Thyroid gland (tissue), 4 donors: ENCODE data around the gene ARID3A.

Experiments
- CTCF ChIP-seq, 6 experiments: fragments of 200-600 bp in 3 of 6; fragments of 450-650 bp in 3 of 6; sonication (generic) in 3 of 6; IDR thresholded peaks; one replicate each; pipeline ENCODE4 v1.5.1; 2016 to 2019; ENCODE audit warnings: antibody characterized with exemption in 6 of 6, mild to moderate bottlenecking in 2 of 6, inconsistent platforms in 1 of 6, moderate library complexity in 1 of 6
- POLR2A ChIP-seq, 2 donors: fragments of 450-650 bp; IDR thresholded peaks; one replicate each; pipeline ENCODE4 v1.6.1; 2017; ENCODE audit warnings: antibody characterized with exemption in 2 of 2, mild to moderate bottlenecking in 2 of 2, moderate library complexity in 1 of 2

GRCh38 chr19:1006711-1007398, 81.0 kb downstream of the ARID3A start:
- TF ChIP-seq CTCF (IDR thresholded peaks at IDR 0.05) (no peak), POLR2A (IDR thresholded peaks at IDR 0.05) (no peak)
